GM12878 (cell line): Measurements from ENCODE around the gene C1QTNF9B. TPM values are rescaled to one million over a fixed set of nuclear protein-coding genes. Genes with fewer than 3 reads are reported as not detected.

Experiments
- ATAC-seq: fragments of 200-7000 bp; cut with Tn5 transposase; 3 replicates; pipeline ENCODE4 v1.9.1; 2020; ENCODE audit warnings: mild to moderate bottlenecking, moderate library complexity
- BruUV-seq: library from RNA; stranded (reverse); fragments of 400-500 nt; replicated peaks from 2 replicates; lab custom pipeline; 2021; lab: Mats Ljungman, UMichigan
- CTCF ChIA-PET: fragments of 300-600 bp; sonication (Branson Sonifier 250); formaldehyde crosslinking; extraction: SDS; loops from one replicate; lab custom pipeline; 2021; ENCODE audit warnings: inconsistent platforms; lab: Yijun Ruan, JAX
- POLR2A ChIA-PET: fragments of 350-600 bp; formaldehyde crosslinking; extraction: SDS; loops from one replicate; lab custom pipeline; 2021; ENCODE audit warnings: inconsistent platforms; lab: Charles Lee
- RAD21 ChIA-PET: fragments of 300-600 bp; sonication (Branson Sonifier 250); formaldehyde crosslinking; loops from one replicate; lab custom pipeline; 2023; ENCODE audit warnings: antibody characterized with exemption; ENCODE audit not compliant: unreplicated experiment; lab: Charles Lee
- SMC1A ChIA-PET: fragments of 300-600 bp; sonication (Branson Sonifier 250); formaldehyde crosslinking; loops from one replicate; lab custom pipeline; 2023; ENCODE audit not compliant: unreplicated experiment, uncharacterized antibody; lab: Charles Lee
- DNase-seq: peaks from one replicate; pipeline ENCODE4 v3.0.0-alpha.2; 2011; ENCODE audit warnings: low read depth, low spot score
- FAIRE-seq: peaks from 3 replicates; lab custom pipeline; 2011; peaks lifted over from hg19 to GRCh38; lab: Jason Lieb, UNC
- H2AFZ ChIP-seq: 2 replicates; pipeline ENCODE4 v1.6.0; 2011; ENCODE audit warnings: low read depth, low read length, control low read depth; ENCODE audit not compliant: control insufficient read depth
- H3K27ac ChIP-seq: 2 replicates; pipeline ENCODE4 v1.5.1; 2011; ENCODE audit warnings: control low read depth; ENCODE audit not compliant: control insufficient read depth, insufficient read depth
- H3K27me3 ChIP-seq, 2 experiments: replicated peaks in 1 of 2; 2 replicates each; pipeline versions ENCODE4 v1.6.0 to v1.6.1; 2011; ENCODE audit warnings: low read length in 1 of 2; ENCODE audit not compliant: control insufficient read depth in 2 of 2, insufficient read depth in 2 of 2
- H3K36me3 ChIP-seq, 2 experiments: 2 replicates each; pipeline ENCODE4 v1.5.1; 2011; ENCODE audit warnings: low read length in 1 of 2; ENCODE audit not compliant: control insufficient read depth in 2 of 2, insufficient read depth in 2 of 2
- H3K4me1 ChIP-seq: 2 replicates; pipeline ENCODE4 v1.6.1; 2011; ENCODE audit warnings: mild to moderate bottlenecking, low read length, moderate library complexity, mixed read lengths; ENCODE audit not compliant: control insufficient read depth, insufficient read depth
- H3K4me2 ChIP-seq: 2 replicates; pipeline ENCODE4 v1.6.0; 2011; ENCODE audit warnings: control low read depth; ENCODE audit not compliant: control insufficient read depth, insufficient read depth
- H3K4me3 ChIP-seq: fragments of 200-600 bp; sonication (generic); 2 replicates; pipeline ENCODE4 v1.5.1; 2016
- H3K79me2 ChIP-seq: 2 replicates; pipeline ENCODE4 v1.6.0; 2011; ENCODE audit warnings: low read length; ENCODE audit not compliant: control insufficient read depth, insufficient read depth
- H3K9ac ChIP-seq: 2 replicates; pipeline ENCODE4 v1.8.0; 2011; ENCODE audit warnings: low read length, control low read depth, mixed read lengths; ENCODE audit not compliant: control insufficient read depth, insufficient read depth
- H3K9me3 ChIP-seq: replicated peaks from 3 replicates; pipeline ENCODE4 v1.5.1; 2011; ENCODE audit warnings: mild to moderate bottlenecking, low read length; ENCODE audit not compliant: control insufficient read depth, insufficient read depth
- H4K20me1 ChIP-seq: 2 replicates; pipeline ENCODE4 v1.6.0; 2011; ENCODE audit not compliant: control insufficient read depth, insufficient read depth
- CEBPB ChIP-seq, 2 experiments: fragments of 150-350 bp in 1 of 2; IDR thresholded peaks; 2 replicates each; pipeline ENCODE4 v1.6.1; 2012 to 2014; ENCODE audit warnings: low read depth in 2 of 2, low read length in 2 of 2, borderline replicate concordance in 1 of 2, inconsistent platforms in 1 of 2
- JUNB ChIP-seq: IDR thresholded peaks from 2 replicates; pipeline ENCODE4 v1.6.1; 2016; ENCODE audit warnings: antibody characterized with exemption, mild to moderate bottlenecking
- SUPT20H ChIP-seq: IDR thresholded peaks from 2 replicates; pipeline ENCODE4 v1.6.1; 2011; ENCODE audit warnings: low read depth, mild to moderate bottlenecking, low read length, moderate library complexity, borderline replicate concordance; ENCODE audit not compliant: control insufficient read depth
- ZBED1 ChIP-seq: IDR thresholded peaks from 2 replicates; pipeline ENCODE4 v1.6.1; 2016; ENCODE audit warnings: borderline replicate concordance
- WGBS: methylation state at CpG from one replicate; pipeline ENCODE4 v1.1.6; 2016; ENCODE audit warnings: low lambda C conversion rate; ENCODE audit not compliant: insufficient replicate concordance, insufficient coverage; ENCODE audit errors: missing lambda C conversion rate; 5-methylcytosine and 5-hydroxymethylcytosine counted together
- in situ Hi-C: fragments of 300-500 bp; cut with MboI; formaldehyde crosslinking; loops from 9 replicates; pipeline ENCODE4 v1.14.3; 2018; ENCODE audit warnings: mixed read lengths
- intact Hi-C: fragments of 100-400 bp; cut with micrococcal nuclease; formaldehyde crosslinking; loops from one replicate; pipeline ENCODE4 v1.14.2; 2022; ENCODE audit not compliant: unreplicated experiment
- polyA plus RNA-seq, 11 experiments: library from polyadenylated mRNA; depleted of rRNA in 4 of 11; unstranded in 6 of 11; stranded (reverse) in 5 of 11; fragments of >200 nt; fragmentation: Nextera tagmentation in 4 of 11; fragmentation: Illumina TruSeq in 1 of 11; extraction: Ambion mirVana in 4 of 11; extraction: Trizol in 1 of 11; gene quantifications; 1 replicate in 1 of 11; 2 replicates in 10 of 11; pipeline versions ENCODE4 v1.2.1 to v1.2.3, GENCODE V29; 2011 to 2016; ENCODE audit warnings: inconsistent platforms in 2 of 11, missing spikeins in 2 of 11, low read depth in 1 of 11
- total RNA-seq, 4 experiments: library from RNA; depleted of rRNA in 3 of 4; stranded (reverse); fragments of >200 nt in 3 of 4; fragmentation: Illumina TruSeq in 1 of 4; extraction: Trizol in 1 of 4; gene quantifications; 2 replicates each; pipeline versions ENCODE4 v1.2.1 to v1.2.3, GENCODE V29; 2013 to 2021

Gene C1QTNF9B
- total and polyA plus RNA-seq, 10 of the 15 experiments (the other 5 are each of a cell fraction or from before 2014, with no cell fraction given): 0.10 to 0.48 (median 0.32) TPM; not detected in 6

DNA sequence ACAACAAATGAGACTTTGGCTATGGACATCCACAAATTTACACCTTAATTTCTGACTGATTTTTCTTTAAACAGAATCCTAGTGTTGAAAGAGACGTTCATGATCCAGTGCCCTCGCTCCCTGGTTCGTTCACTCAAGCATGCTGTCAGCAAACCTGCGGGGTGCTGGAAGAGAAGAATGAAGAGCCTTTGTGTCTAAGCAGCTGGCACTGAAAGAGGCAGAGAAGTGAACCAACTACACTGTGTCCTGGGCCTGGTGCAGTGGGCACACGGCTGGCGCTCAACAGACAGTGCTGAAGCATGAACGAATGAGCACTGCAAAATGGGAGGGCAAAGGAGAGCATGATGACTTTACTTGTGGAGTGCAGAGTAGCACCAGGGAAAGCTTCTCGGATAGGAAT, 54.9 kb downstream of the C1QTNF9B start:
- Histone ChIP-seq H3K4me2 (no peak overlapping the region), H3K27me3 (no peaks in the 10 kb centered on the region), H3K9ac (no peak overlapping the region), H3K4me1 (peaks cover 28% of the 10 kb centered on the region), H3K79me2 (no peaks in the 10 kb centered on the region), H2AFZ (no peak overlapping the region), H3K9me3 (no peaks in the 10 kb centered on the region), H3K27ac (no peak overlapping the region), H4K20me1 (no peaks in the 10 kb centered on the region), H3K4me3 (no peak overlapping the region), H3K36me3 (no peaks in the 10 kb centered on the region)
- FAIRE-seq (no peak), ATAC-seq (no peak), DNase-seq (no peak)
- in situ Hi-C loops (no loop called here), intact Hi-C loops (no loop called here)
- ChIA-PET SMC1A (no interaction called here), RAD21 (no interaction called here), POLR2A (no interaction called here), CTCF (no interaction called here)
- WGBS: 95% methylated on average over 8 of the region's 8 CpGs
- TF ChIP-seq SUPT20H (no peak), JUNB (no peak), CEBPB (IDR thresholded peaks at IDR 0.05; ENCODE audit: borderline replicate concordance in 1 of 2, low read depth in 2 of 2, low read length in 2 of 2) (no peak), ZBED1 (no peak)
- BruUV-seq: no TSS peak

Other genes with a start within 250 kb of the C1QTNF9B start
- 30.6 and 42.0 TPM in 2 replicates for gene MIPEP, start 8.1 kb downstream of the C1QTNF9B start, total RNA-seq (2014; rRNA removed)
- 25.4 and 28.2 TPM in 2 replicates for gene MIPEP, start 8.1 kb downstream of the C1QTNF9B start, total RNA-seq (2014; rRNA removed; fragmentation: Illumina TruSeq; extraction: Trizol)
- gene MIPEP, start 8.1 kb downstream of the C1QTNF9B start, total RNA-seq (2021): 35.9 and 38.2 TPM in 2 replicates
- 36.7 and 42.8 TPM in 2 replicates for gene MIPEP, start 8.1 kb downstream of the C1QTNF9B start, polyA plus RNA-seq (2011; rRNA removed)
- gene MIPEP, start 8.1 kb downstream of the C1QTNF9B start, polyA plus RNA-seq (2014; fragmentation: Illumina TruSeq; extraction: Trizol): 28.9 and 31.4 TPM in 2 replicates
- 10 to 100 TPM; 15.6 to 28.2 TPM for gene MIPEP, start 8.1 kb downstream of the C1QTNF9B start, polyA plus RNA-seq (2014; fragmentation: Nextera tagmentation; extraction: Ambion mirVana)
- 27.6 and 28.4 TPM in 2 replicates for gene MIPEP, start 8.1 kb downstream of the C1QTNF9B start, polyA plus RNA-seq (2014; rRNA removed)
- gene MIPEP, start 8.1 kb downstream of the C1QTNF9B start, polyA plus RNA-seq (2016; fragmentation: Nextera tagmentation; extraction: Ambion mirVana): 10 to 100 TPM; 54.2 to 56.2 TPM